HG03460 (cell line): ENCODE data around the gene ARMS2.

Source experiments
- ATAC-seq: cut with Tn5 transposase; IDR thresholded peaks from one replicate; pipeline ENCODE4 v1.9.1; 2021; ENCODE audit not compliant: unreplicated experiment

The ARMS2 gene

GRCh38 chr10:122492999-122493481, 38.6 kb downstream of the ARMS2 start:
- no peak for ATAC-seq

DNA sequence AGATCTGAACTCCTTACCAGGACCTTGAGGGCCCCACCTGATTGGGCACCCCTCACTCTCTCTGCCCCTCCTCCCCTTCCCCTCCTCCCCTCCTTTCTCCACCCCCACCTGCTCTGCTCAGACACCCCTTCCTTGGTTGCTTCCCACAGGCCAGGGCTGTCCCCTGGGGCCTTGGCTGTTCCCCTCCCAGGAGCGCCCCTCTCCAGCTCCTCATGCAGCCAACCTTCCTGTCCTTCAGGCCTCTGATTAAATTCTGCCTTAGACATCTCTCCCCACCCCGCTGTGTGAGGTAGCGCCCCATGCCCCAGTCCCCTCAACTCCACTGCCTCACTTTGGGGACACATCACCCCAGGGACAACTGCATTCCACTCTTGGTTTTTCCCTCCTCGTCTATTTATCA, 39.3 kb downstream of the ARMS2 start:
- no peak for ATAC-seq

DNA sequence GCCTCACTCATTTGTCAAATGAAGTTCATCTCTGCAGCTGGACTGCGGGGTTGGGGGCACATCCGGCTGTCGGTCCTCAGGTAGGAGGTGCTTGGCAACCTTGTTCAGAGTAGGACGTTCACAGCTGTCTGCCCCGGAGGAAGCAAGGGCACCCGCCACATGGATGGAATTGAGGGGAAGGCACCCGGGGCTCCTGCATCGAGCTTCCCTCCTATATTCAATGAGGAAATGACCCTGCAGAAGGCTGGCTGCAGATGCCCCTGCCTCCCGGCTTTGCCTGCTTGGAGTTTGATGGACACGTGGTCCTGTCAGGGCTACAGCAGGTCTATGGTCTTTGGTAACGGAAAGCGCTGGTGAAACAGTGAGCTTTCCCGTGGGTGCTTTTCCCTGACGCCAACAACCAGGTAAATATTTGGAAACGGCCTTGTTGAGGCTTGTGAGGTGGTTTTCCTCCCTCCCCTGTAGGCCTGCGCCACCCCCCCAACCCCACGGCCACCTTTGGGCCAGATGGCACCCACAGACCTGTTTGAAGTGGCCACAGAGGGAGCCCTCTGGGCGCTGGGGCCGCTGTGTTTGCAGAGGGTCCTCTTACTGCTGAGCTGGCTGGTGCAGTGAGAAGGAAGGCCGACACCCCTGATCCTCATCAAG, 39.8 kb downstream of the ARMS2 start:
- no peak for ATAC-seq

- no peak for ATAC-seq
Measured at GRCh38 chr10:122494833-122495232, 40.4 kb downstream of the ARMS2 start.

DNA sequence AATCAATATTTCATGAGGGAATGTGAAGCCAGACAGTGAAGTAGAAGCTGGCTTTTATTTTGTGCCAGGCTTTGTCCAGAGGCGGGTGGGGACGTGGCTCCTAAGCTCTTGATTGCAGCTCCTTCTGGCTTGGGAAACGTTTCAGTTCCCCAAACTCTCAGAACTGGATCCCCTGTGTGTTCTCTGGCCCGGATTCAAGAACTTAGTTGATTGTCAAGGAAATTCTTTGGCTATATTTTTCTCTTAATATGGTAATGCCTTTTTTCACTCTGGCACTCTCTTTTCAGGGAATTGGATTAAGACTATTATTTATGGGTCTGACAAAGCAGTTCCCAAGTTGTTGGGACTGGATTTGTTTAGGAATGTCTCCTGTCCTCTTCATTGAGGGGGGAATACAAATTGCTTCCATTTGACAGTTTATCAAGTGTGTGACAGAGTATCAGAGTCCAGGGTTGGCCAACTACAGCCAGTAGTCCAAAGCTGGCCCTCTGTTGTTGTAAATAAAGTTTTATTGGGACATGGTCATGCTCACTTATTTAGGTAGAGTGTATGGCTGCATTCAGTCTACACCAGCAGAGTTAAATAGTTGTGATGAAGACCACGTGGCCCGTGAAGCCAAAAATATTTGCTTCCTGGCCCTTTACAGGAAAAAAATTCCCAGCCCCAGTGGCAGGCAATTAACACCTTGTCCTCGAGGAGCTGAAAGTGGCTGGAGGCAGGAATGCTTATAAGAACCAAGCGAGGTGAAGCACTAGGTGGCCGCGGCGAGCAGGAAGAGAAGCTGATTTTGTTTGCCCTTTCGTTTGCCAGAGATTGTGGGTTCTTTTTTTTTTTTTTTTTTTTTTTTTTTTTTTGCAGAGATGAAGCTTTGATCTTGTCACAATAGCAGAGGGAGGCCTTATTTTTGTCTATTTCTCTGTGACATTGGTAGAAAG, 41.2 kb downstream of the ARMS2 start:
- no peak for ATAC-seq

DNA sequence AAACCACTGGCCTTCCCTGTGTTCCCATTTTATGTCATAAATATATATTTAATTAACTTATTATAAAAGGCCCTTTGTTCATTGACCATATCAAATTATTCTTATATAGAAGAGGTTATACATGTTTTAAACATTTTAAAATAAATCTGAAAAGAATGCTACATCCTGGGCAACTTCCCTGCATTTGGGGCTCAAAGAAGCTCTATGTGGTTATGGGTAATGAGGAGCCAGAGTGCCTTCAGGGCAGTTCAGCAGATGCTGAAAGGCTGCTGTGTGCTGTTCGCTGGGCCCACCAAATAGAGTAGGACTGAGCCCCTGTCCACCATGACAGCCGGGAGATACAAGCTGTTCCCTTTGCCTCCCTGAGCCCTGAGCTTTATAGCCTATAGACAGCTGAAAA, 42.8 kb downstream of the ARMS2 start:
- no peak for ATAC-seq

DNA sequence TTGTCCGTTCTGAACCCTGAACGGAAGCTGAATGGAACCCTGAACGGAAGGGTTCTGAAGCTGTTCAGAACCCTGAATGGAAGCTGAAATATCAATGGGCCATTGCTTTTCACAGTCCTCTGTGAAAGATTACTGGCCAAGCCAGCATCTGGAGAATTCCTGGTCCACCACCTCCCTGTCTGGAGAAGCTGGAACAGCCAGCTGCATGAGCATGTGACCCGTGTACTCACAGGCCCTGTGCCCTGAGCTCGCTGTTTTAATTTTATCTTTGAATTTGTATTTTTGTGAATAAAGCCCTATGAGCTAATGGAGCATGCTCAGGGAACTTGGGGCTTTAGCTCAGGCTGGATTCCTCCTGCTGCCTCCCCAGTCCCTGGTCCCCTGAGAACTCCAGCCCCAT, 44.1 kb downstream of the ARMS2 start:
- ATAC-seq = no peak

- ATAC-seq = no peak
Measured at GRCh38 chr10:122499012-122499411, 44.6 kb downstream of the ARMS2 start.

DNA sequence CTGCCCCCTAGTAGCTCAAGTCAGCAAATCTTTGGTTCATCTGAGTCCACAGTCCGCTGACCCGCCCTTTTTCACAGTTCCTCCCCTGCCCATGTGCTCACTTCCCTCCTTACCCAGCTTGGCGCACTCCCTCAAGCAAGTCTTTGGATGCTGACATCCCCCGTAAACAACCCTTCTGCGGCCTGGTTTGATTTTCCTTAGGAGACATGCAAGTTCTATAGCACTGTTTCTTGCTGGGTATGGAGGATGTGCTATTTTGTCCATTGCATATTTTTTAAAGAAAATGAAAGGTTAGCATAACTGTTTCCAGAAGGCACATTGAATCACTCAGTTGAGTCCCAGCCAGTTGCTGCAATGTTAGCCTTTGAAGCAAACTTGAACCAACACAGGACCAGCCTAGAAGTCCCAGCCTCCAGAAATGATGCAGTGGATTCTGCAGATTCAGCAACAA, 45.1 kb downstream of the ARMS2 start:
- no peak for ATAC-seq

DNA sequence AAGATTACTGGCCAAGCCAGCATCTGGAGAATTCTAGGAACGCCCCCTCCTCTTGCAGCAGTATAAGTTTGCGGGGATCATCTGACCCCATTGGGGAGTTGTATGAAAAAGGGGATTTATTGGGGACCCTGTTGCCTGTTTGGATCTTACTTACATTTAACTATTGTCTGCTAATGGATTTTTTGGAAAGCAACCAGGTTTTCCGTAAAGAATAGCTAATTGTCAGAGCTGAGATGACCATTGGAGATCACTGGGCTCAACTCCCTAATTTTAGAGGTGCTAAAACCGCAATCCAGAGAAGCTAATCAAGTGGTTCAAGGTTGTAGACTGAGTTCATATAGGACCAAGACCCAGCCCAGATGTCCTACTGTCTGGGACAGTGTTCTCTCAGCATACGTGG, 45.7 kb downstream of the ARMS2 start:
- no peak for ATAC-seq

DNA sequence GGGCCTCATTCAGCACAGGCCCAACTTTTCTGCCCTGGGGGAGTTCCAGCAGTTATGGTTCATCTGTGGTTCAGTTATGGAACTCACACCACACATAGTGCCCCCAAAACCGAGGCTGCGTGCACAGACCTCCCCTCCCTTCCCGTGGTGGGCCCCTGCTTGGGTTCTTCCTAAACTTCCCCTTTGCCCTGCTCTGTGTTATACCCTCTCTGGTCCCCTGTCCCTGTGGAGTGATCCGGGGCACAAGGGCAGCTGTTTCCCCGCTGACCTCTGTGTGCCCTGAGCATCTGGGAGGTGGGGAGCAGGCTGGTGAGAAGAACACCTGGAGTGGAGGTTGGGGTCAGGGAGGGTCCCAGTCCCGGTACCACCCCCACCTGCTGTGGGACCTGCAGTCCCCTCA, 46.3 kb downstream of the ARMS2 start:
- ATAC-seq = no peak

GRCh38 chr10:122503012-122503411, 48.6 kb downstream of the ARMS2 start:
- no peak for ATAC-seq

DNA sequence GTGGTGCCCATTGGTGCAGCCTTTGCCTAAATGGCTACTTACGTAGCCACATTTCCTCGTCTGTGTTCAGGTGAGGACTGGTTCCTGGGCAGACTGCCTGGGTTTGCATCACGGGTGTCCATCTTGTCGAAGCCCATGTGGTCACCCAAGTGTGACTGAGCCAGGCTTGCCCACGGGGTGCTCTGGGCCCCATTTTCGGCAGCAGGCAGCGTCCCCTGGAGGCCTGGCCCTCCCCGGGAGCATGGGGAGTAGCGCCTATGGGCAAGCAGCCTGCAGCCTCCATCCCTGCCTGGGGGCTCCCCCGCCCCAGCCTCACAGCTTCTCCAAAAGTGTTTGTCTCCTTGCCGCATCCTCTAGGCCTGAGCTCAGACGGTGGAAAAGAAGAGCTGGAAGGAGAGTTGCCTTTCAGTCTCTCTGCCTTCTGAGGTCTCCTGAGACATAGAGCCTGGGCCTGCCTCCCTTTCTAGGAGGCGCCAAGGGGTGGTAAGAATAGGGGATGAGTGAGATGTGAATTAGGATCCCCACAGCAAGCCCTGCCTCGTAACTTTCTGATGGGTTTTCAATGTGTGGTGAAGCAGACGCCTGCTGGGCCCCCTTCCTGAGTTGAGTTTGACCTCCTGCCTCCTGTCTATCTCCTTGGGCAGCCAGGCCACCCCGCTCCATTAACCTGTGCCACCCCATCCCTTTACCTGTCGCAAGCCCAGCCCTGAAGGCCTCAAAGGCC, 49.6 kb downstream of the ARMS2 start:
- no peak for ATAC-seq

- no peak for ATAC-seq
Measured at GRCh38 chr10:122504610-122504950, 50.1 kb downstream of the ARMS2 start.

DNA sequence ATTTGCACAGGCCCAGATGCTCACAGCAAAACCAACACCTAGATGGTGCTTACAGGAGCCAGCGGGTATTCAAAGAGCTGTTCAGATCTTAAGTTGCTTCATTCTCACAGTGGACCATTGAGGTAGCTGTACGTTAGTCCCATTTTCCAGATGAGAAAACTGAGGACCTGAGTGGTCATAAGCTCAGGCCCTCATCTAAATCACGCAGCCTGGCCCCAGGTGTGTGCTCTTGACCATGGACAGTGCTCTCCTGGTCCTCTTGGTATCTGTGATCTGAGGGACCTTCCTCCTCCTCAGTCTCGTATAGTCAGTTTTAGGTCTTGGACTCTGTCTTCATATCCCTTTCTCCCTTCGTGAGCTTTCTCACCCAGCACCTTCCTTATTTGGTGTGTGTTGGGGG, 50.6 kb downstream of the ARMS2 start:
- no peak for ATAC-seq

DNA sequence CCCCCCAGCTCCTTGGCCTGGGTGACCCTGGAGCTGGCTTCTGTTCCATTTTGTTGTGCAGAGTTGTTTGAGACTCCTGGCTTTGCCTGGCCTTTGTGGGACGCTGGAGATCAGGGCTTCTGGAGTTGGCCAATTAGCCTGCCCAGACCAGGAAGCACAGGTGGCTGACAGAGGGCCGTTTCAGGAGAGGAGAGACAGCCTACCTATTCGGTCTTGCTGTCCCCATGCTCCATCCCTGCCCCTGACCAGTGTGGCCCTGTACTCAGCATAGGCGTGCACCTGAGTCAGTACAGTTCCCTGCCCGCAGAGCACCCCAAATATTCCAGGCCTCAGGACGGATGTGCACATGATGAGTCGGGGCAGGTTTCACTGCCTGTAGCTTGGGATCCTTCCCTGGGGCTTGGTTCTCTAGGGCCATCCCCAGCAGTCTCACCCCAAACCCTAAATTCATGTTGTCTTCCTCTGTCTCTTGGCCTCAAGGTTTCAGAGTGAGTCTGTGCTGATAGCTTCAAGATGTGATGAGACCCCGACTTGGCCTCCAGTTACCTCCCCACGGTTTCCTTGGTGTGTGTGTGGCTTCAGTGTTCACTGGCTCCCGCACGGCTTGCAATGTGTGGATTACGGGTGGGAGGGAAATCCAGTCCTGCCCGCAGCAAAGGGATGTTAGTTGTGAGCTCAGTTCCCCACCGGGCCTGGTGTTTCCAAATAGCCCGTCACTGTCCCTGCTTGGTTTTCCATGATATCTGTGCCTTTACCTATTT, 51.6 kb downstream of the ARMS2 start:
- no peak for ATAC-seq
